PC-3 (cell line): ENCODE measurements around the gene KRTAP3-2. TPM values are rescaled to one million over a fixed set of nuclear protein-coding genes. Genes with fewer than 3 reads are reported as not detected.

ENCODE experiments used
- ATAC-seq: fragments of 200-7000 bp; cut with Tn5 transposase; 2 replicates; pipeline ENCODE4 v1.9.1; 2020; ENCODE audit warnings: mild to moderate bottlenecking, moderate library complexity
- BruUV-seq: library from RNA; stranded (reverse); fragments of 400-500 nt; replicated peaks from 2 replicates; lab custom pipeline; 2021; lab: Mats Ljungman, UMichigan
- CTCF ChIA-PET: fragments of 300-600 bp; sonication (Branson Sonifier 250); formaldehyde crosslinking; loops from one replicate; lab custom pipeline; 2022; ENCODE audit warnings: antibody characterized with exemption; lab: Charles Lee
- POLR2A ChIA-PET: fragments of 300-600 bp; sonication (Branson Sonifier 250); formaldehyde crosslinking; loops from one replicate; lab custom pipeline; 2022; ENCODE audit warnings: antibody characterized with exemption; ENCODE audit not compliant: unreplicated experiment; lab: Charles Lee
- DNase-seq: peaks from one replicate; pipeline ENCODE4 v3.0.0-alpha.2; 2015
- H2AFZ ChIP-seq: fragments of 300-600 bp; sonication (generic); 2 replicates; pipeline ENCODE4 v1.6.0; 2016; ENCODE audit warnings: antibody characterized with exemption, low read length
- H3F3A ChIP-seq: fragments of 300-600 bp; sonication (generic); one replicate; pipeline ENCODE4 v1.6.0; 2017; ENCODE audit warnings: antibody characterized with exemption, low read length, control low read depth, mild to moderate bottlenecking; ENCODE audit not compliant: unreplicated experiment
- H3K27ac ChIP-seq: fragments of 300-600 bp; sonication (generic); 2 replicates; pipeline ENCODE4 v1.5.1; 2016; ENCODE audit warnings: mild to moderate bottlenecking, low read length
- H3K27me3 ChIP-seq: fragments of 300-600 bp; sonication (generic); 2 replicates; pipeline ENCODE4 v1.6.1; 2016; ENCODE audit warnings: low read length, mixed read lengths
- H3K36me3 ChIP-seq: fragments of 300-600 bp; sonication (generic); 2 replicates; pipeline ENCODE4 v1.6.1; 2016; ENCODE audit warnings: low read depth, mixed run types, low read length, mixed read lengths
- H3K4me1 ChIP-seq: fragments of 300-600 bp; sonication (generic); 2 replicates; pipeline ENCODE4 v1.5.1; 2016; ENCODE audit warnings: low read length; ENCODE audit not compliant: insufficient read depth
- H3K4me2 ChIP-seq: fragments of 300-600 bp; sonication (generic); 2 replicates; pipeline ENCODE4 v1.6.0; 2016; ENCODE audit warnings: low read length
- H3K4me3 ChIP-seq: fragments of 300-600 bp; sonication (generic); 2 replicates; pipeline ENCODE4 v1.5.1; 2016; ENCODE audit warnings: mild to moderate bottlenecking, low read length, mixed read lengths
- H3K79me2 ChIP-seq: fragments of 300-600 bp; sonication (generic); 2 replicates; pipeline ENCODE4 v1.6.1; 2017; ENCODE audit warnings: low read length, mixed read lengths
- H3K9ac ChIP-seq: fragments of 300-600 bp; sonication (generic); 2 replicates; pipeline ENCODE4 v1.6.0; 2016; ENCODE audit warnings: mild to moderate bottlenecking, low read length
- H3K9me2 ChIP-seq: fragments of 300-600 bp; sonication (generic); replicated peaks from 2 replicates; pipeline ENCODE4 v1.6.1; 2016; ENCODE audit warnings: mixed run types, low read length, mixed read lengths
- H3K9me3 ChIP-seq: fragments of 300-600 bp; sonication (generic); 2 replicates; pipeline ENCODE4 v1.6.1; 2016; ENCODE audit warnings: low read length, mixed read lengths
- H4K20me1 ChIP-seq: fragments of 300-600 bp; sonication (generic); 2 replicates; pipeline ENCODE4 v1.6.1; 2016; ENCODE audit warnings: low read length, mixed read lengths
- CTCF ChIP-seq: fragments of 300-600 bp; sonication (generic); conservative IDR thresholded peaks from 2 replicates; pipeline ENCODE4 v1.5.1; 2017; ENCODE audit warnings: antibody characterized with exemption, low read depth, mild to moderate bottlenecking, low read length
- EZH2 ChIP-seq: fragments of 300-600 bp; sonication (generic); IDR thresholded peaks from one replicate; pipeline ENCODE4 v1.6.1; 2017; ENCODE audit warnings: antibody characterized with exemption, mild to moderate bottlenecking, low read length; ENCODE audit not compliant: unreplicated experiment
- EZH2phosphoT487 ChIP-seq: fragments of 300-600 bp; sonication (generic); IDR thresholded peaks from 2 replicates; pipeline ENCODE4 v1.6.1; 2018; ENCODE audit warnings: mild to moderate bottlenecking, antibody characterized with exemption, low read length, borderline replicate concordance
- intact Hi-C: fragments of 100-400 bp; cut with micrococcal nuclease; formaldehyde crosslinking; loops from 2 replicates; pipeline ENCODE4 v1.9.0; 2023
- total RNA-seq: library from RNA; depleted of rRNA; stranded (reverse); fragments of >200 nt; gene quantifications from 2 replicates; pipeline ENCODE4 v1.2.3, GENCODE V29; 2014

Gene KRTAP3-2
- total RNA-seq, 1 experiment from 2014 or later = not detected

- Histone ChIP-seq H3K9me2 (no peaks in the 10 kb centered on the region), H3K4me1 (peaks cover 45% of the 10 kb centered on the region), H3K27ac (no peak overlapping the region), H3K79me2 (no peaks in the 10 kb centered on the region), H3K36me3 (no peaks in the 10 kb centered on the region), H3K9me3 (no peaks in the 10 kb centered on the region), H3K4me2 (no peak overlapping the region), H3K9ac (no peak overlapping the region), H3K27me3 (no peaks in the 10 kb centered on the region), H2AFZ (no peak overlapping the region), H4K20me1 (no peaks in the 10 kb centered on the region), H3K4me3 (no peak overlapping the region), H3F3A (no peaks in the 10 kb centered on the region)
- CTCF ChIA-PET = no interaction called here
- POLR2A ChIA-PET = no interaction called here
- intact Hi-C loops = no loop called here
- ATAC-seq (no peak), DNase-seq (peak; percentile 23)
- no peak for TF ChIP-seq CTCF
- TF ChIP-seq EZH2phosphoT487 = no peak
- no peak for TF ChIP-seq EZH2
- no TSS peak for BruUV-seq
These were observed 48.6 kb downstream of the KRTAP3-2 start for GRCh38 chr17:40951011-40951622.

- ATAC-seq (no peak), DNase-seq (no peak)
- ChIA-PET CTCF (no interaction called here), POLR2A (no interaction called here)
- Histone ChIP-seq H4K20me1 (no peaks in the 10 kb centered on the region), H3K36me3 (no peaks in the 10 kb centered on the region), H3K79me2 (no peaks in the 10 kb centered on the region), H3K27me3 (no peaks in the 10 kb centered on the region), H3K4me1 (peaks cover 36% of the 10 kb centered on the region), H2AFZ (no peak overlapping the region), H3F3A (no peaks in the 10 kb centered on the region), H3K4me2 (no peak overlapping the region), H3K9ac (no peak overlapping the region), H3K27ac (no peak overlapping the region), H3K4me3 (no peak overlapping the region), H3K9me2 (no peaks in the 10 kb centered on the region), H3K9me3 (no peaks in the 10 kb centered on the region)
- BruUV-seq = no TSS peak
- intact Hi-C loops = no loop called here
- TF ChIP-seq EZH2 (no peak), CTCF (no peak), EZH2phosphoT487 (no peak)
These were observed 49.5 kb downstream of the KRTAP3-2 start for GRCh38 chr17:40950176-40950575.

- Histone ChIP-seq H3K4me3 (no peak overlapping the region), H3K36me3 (no peaks in the 10 kb centered on the region), H2AFZ (no peak overlapping the region), H3K79me2 (no peaks in the 10 kb centered on the region), H4K20me1 (no peaks in the 10 kb centered on the region), H3K9me3 (no peaks in the 10 kb centered on the region), H3F3A (no peaks in the 10 kb centered on the region), H3K4me2 (no peak overlapping the region), H3K27me3 (no peaks in the 10 kb centered on the region), H3K9ac (no peak overlapping the region), H3K27ac (no peak overlapping the region), H3K4me1 (peaks cover 28% of the 10 kb centered on the region), H3K9me2 (no peaks in the 10 kb centered on the region)
- DNase-seq (no peak), ATAC-seq (no peak)
- TF ChIP-seq CTCF = no peak
- no peak for TF ChIP-seq EZH2phosphoT487
- no peak for TF ChIP-seq EZH2
- ChIA-PET CTCF (no interaction called here), POLR2A (no interaction called here)
- intact Hi-C loops = no loop called here
- no TSS peak for BruUV-seq
These were observed 50.3 kb downstream of the KRTAP3-2 start for GRCh38 chr17:40949418-40949817.
